Cardiac muscle cell (in vitro differentiated cells and primary cell): Measurements from ENCODE around the gene SERAC1. TPM values are rescaled to one million over a fixed set of nuclear protein-coding genes. Genes with fewer than 3 reads are reported as not detected.
A peak's percentile ranks its signal among the peaks of the same experiment; 100 is the strongest.

Experiments
- DNase-seq, 2 donors: peaks; one replicate each; pipeline versions ENCODE4 v3.0.0 to v3.0.0-alpha.2; 2010 to 2017; ENCODE audit warnings: low read depth in 1 of 2, low spot score in 1 of 2
- H3K27ac ChIP-seq: fragments of 200-600 bp; sonication (generic); 2 replicates; pipeline ENCODE4 v1.5.1; 2016
- H3K27me3 ChIP-seq: fragments of 200-600 bp; sonication (generic); 2 replicates; pipeline ENCODE4 v1.6.0; 2016; ENCODE audit warnings: control low read depth
- H3K36me3 ChIP-seq: fragments of 200-600 bp; sonication (generic); 2 replicates; pipeline ENCODE4 v1.5.1; 2016; ENCODE audit warnings: control low read depth
- H3K4me1 ChIP-seq: fragments of 200-600 bp; sonication (generic); 2 replicates; pipeline ENCODE4 v1.8.1; 2017; ENCODE audit warnings: low read depth, mild to moderate bottlenecking, mixed run types
- H3K4me3 ChIP-seq: fragments of 200-600 bp; sonication (generic); 2 replicates; pipeline ENCODE4 v1.5.1; 2016; ENCODE audit warnings: mild to moderate bottlenecking
- H3K9me3 ChIP-seq: fragments of 200-600 bp; sonication (generic); 2 replicates; pipeline ENCODE4 v1.5.1; 2017; ENCODE audit warnings: low read depth, mild to moderate bottlenecking, control low read depth
- CTCF ChIP-seq: IDR thresholded peaks from 2 replicates; pipeline ENCODE4 v1.5.1; 2012; ENCODE audit warnings: low read depth, mild to moderate bottlenecking, low read length
- polyA plus RNA-seq: library from polyadenylated mRNA; unstranded; fragments of >200 nt; fragmentation: Nextera tagmentation; extraction: Ambion mirVana; gene quantifications from 2 replicates; pipeline ENCODE4 v1.2.1, GENCODE V29; 2016
- total RNA-seq: library from RNA; depleted of rRNA; stranded (reverse); fragments of >200 nt; gene quantifications from 2 replicates; pipeline ENCODE4 v1.2.3, GENCODE V29; 2016

Gene SERAC1
- total and polyA plus RNA-seq, 2 experiments from 2014 or later = 8.7 to 10.2 TPM

GRCh38 chr6:158150701-158151100, 17.4 kb downstream of the SERAC1 start:
- no peak for DNase-seq
- H3K27ac ChIP-seq = no peak overlapping the region

GRCh38 chr6:158149641-158150040, 18.4 kb downstream of the SERAC1 start:
- Histone ChIP-seq H3K9me3 (no peaks in the 10 kb centered on the region), H3K27me3 (no peaks in the 10 kb centered on the region), H3K27ac (no peak overlapping the region), H3K4me1 (no peaks in the 10 kb centered on the region), H3K36me3 (peaks cover 16% of the 10 kb centered on the region), H3K4me3 (no peak overlapping the region)
- DNase-seq = peak in 1 of 2 donors; percentile 28
- TF ChIP-seq CTCF = no peak

More at GRCh38 chr6:158150701-158151100, 17.4 kb downstream of the SERAC1 start:
- H3K9me3 ChIP-seq = no peaks in the 10 kb centered on the region
- H3K36me3 ChIP-seq = peaks cover 22% of the 10 kb centered on the region
- H3K27me3 ChIP-seq = no peaks in the 10 kb centered on the region
- TF ChIP-seq CTCF = no peak
- H3K4me1 ChIP-seq = no peaks in the 10 kb centered on the region
- no peak overlapping the region for H3K4me3 ChIP-seq

- Histone ChIP-seq H3K4me3 (no peak overlapping the region), H3K4me1 (no peaks in the 10 kb centered on the region), H3K9me3 (no peaks in the 10 kb centered on the region), H3K36me3 (peaks cover 11% of the 10 kb centered on the region), H3K27ac (no peak overlapping the region), H3K27me3 (no peaks in the 10 kb centered on the region)
- TF ChIP-seq CTCF = peak; percentile 32
- DNase-seq = peak in 1 of 2 donors; percentile 41
Observed at GRCh38 chr6:158143700-158144099, 24.4 kb downstream of the SERAC1 start.

GRCh38 chr6:158142789-158143188, 25.3 kb downstream of the SERAC1 start:
- no peaks in the 10 kb centered on the region for H3K27me3 ChIP-seq
- TF ChIP-seq CTCF = no peak
- H3K36me3 ChIP-seq = peaks cover 8% of the 10 kb centered on the region
- no peak overlapping the region for H3K27ac ChIP-seq
- H3K4me3 ChIP-seq = no peak overlapping the region
- H3K4me1 ChIP-seq = no peaks in the 10 kb centered on the region
- H3K9me3 ChIP-seq = no peaks in the 10 kb centered on the region
- peak in 1 of 2 donors; percentile 43 for DNase-seq

GRCh38 chr6:158131926-158132325, 36.1 kb downstream of the SERAC1 start:
- no peaks in the 10 kb centered on the region for H3K9me3 ChIP-seq
- DNase-seq = peak; percentile 36 to 47
- no peaks in the 10 kb centered on the region for H3K27me3 ChIP-seq
- no peaks in the 10 kb centered on the region for H3K4me1 ChIP-seq
- no peaks in the 10 kb centered on the region for H3K36me3 ChIP-seq
- peak; percentile 55 for TF ChIP-seq CTCF
- no peak overlapping the region for H3K27ac ChIP-seq
- no peak overlapping the region for H3K4me3 ChIP-seq

GRCh38 chr6:158125271-158125670, 42.8 kb downstream of the SERAC1 start:
- Histone ChIP-seq H3K4me3 (no peak overlapping the region), H3K9me3 (no peaks in the 10 kb centered on the region), H3K27me3 (no peaks in the 10 kb centered on the region), H3K27ac (no peak overlapping the region), H3K4me1 (no peaks in the 10 kb centered on the region), H3K36me3 (peaks cover 5% of the 10 kb centered on the region)
- DNase-seq = no peak
- TF ChIP-seq CTCF = no peak
